Heart left ventricle (tissue), 13 donors: ENCODE results near the gene TLK2.

Experiments
- POLR2A ChIP-seq, 2 donors: fragments of 450-650 bp; IDR thresholded peaks; one replicate each; pipeline ENCODE4 v1.6.1; 2017; ENCODE audit warnings: antibody characterized with exemption in 2 of 2, mild to moderate bottlenecking in 2 of 2, moderate library complexity in 2 of 2
- TF ChIP-seq, protein P1 (sequence below), 12 donors: fragments of 200-600 bp; sonication (generic) in 4 of 12; IDR thresholded peaks; one replicate each; pipeline versions ENCODE4 v1.5.0 to v1.8.0; 2018 to 2022; ENCODE audit warnings: antibody characterized with exemption in 12 of 12, mild to moderate bottlenecking in 5 of 12
- donor health status: ischemic (EF 13 %, LVEDD 7.1; RV severe dilation, severe dysfunction).
- donor health status: DM: no; HTN: yes; CAD: no.
- donor health status: DM: no; HTN: no; CAD: no.
- donor health status: ischemic (EF 25% LVEDD 6.9; RV normal size, moderate dysfunction).
- donor health status: ischemic (EF 25% LVEDD 5.7; RV mildly dilated, moderate dysfunction).
- donor health status: ischemic (EF 35%, LVEDD 5.7; RV mildly dilated, moderate dysfunction).
- donor health status: nonischemic (EF 11% LVEDD 7.7; RV severe dilation, severe dysfunction).
- donor health status: DM: yes; HTN: yes; CAD: no.
- donor health status: PGD.
- donor health status: ischemic (EF 29% LVEDD 5.4; RV normal size, mild dysfunction).
- donor health status: nonischemic (EF 23%, LVEDD 6.1; RV moderate dilation, normal function).

DNA sequence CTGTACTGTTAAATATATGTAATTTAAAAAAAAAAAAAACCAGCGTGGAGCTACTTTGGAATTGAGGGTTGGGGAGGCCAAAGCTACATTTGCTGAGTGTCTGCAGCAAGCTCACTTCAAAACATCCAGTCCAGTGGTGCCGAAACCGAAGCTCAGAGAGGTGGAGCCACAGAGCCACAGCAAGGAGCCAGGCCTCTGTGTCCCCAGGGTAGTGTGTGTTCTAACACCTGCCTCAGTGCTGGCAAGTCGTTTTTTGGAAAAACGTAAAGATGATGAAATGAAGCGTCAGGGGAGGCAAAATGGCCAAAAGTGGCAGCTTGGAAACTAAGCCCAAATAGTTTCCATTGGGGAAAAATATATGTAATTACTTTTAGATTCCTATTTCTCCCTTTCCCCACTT, 112.7 kb downstream of the TLK2 start:
- TF ChIP-seq POLR2A (IDR thresholded peaks at IDR 0.05) = no peak
- TF ChIP-seq, protein P1, sequence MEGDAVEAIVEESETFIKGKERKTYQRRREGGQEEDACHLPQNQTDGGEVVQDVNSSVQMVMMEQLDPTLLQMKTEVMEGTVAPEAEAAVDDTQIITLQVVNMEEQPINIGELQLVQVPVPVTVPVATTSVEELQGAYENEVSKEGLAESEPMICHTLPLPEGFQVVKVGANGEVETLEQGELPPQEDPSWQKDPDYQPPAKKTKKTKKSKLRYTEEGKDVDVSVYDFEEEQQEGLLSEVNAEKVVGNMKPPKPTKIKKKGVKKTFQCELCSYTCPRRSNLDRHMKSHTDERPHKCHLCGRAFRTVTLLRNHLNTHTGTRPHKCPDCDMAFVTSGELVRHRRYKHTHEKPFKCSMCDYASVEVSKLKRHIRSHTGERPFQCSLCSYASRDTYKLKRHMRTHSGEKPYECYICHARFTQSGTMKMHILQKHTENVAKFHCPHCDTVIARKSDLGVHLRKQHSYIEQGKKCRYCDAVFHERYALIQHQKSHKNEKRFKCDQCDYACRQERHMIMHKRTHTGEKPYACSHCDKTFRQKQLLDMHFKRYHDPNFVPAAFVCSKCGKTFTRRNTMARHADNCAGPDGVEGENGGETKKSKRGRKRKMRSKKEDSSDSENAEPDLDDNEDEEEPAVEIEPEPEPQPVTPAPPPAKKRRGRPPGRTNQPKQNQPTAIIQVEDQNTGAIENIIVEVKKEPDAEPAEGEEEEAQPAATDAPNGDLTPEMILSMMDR (IDR thresholded peaks at IDR 0.05) = no peak
